IMR-90 (cell line): ENCODE data around the gene RMC1.

ENCODE experiments used
- CEBPB ChIP-seq: IDR thresholded peaks from 2 replicates; pipeline ENCODE4 v1.6.1; 2012; ENCODE audit warnings: low read depth, low read length, improper control_type of control experiment
- MAFK ChIP-seq: IDR thresholded peaks from 2 replicates; pipeline ENCODE4 v1.6.1; 2012; ENCODE audit warnings: low read depth, low read length, improper control_type of control experiment
- POLR2A ChIP-seq: IDR thresholded peaks from 2 replicates; pipeline ENCODE4 v1.6.1; 2012; ENCODE audit warnings: mild to moderate bottlenecking, low read depth, low read length
- RAD21 ChIP-seq: IDR thresholded peaks from 2 replicates; pipeline ENCODE4 v1.6.1; 2012; ENCODE audit warnings: low read length, improper control_type of control experiment
- USF2 ChIP-seq: fragments of 150-350 bp; IDR thresholded peaks from 2 replicates; pipeline ENCODE4 v1.6.1; 2017; ENCODE audit warnings: mild to moderate bottlenecking, antibody characterized with exemption, low read length, low read depth
- TF ChIP-seq, protein P1 (sequence below): conservative IDR thresholded peaks from 2 replicates; pipeline ENCODE4 v1.5.1; 2012; ENCODE audit warnings: mild to moderate bottlenecking, low read depth, low read length, improper control_type of control experiment

DNA sequence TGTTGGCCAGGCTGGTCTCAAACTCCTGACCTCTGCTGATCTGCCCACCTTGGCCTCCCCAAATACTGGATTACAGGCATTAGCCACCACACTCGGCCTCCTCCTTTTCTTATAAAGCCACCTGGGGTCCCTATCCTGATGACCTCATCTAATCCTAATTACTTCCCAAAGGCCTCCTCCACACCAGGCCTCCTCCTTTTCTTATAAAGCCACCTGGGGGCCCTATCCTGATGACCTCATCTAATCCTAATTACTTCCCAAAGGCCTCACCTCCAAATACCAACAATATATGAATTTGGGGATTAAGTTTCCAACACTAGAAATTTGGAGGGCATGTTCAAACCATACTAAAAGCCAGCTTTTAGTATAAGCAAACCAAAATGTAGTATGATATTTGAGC, 9.7 kb upstream of the RMC1 start:
- TF ChIP-seq, protein P1, sequence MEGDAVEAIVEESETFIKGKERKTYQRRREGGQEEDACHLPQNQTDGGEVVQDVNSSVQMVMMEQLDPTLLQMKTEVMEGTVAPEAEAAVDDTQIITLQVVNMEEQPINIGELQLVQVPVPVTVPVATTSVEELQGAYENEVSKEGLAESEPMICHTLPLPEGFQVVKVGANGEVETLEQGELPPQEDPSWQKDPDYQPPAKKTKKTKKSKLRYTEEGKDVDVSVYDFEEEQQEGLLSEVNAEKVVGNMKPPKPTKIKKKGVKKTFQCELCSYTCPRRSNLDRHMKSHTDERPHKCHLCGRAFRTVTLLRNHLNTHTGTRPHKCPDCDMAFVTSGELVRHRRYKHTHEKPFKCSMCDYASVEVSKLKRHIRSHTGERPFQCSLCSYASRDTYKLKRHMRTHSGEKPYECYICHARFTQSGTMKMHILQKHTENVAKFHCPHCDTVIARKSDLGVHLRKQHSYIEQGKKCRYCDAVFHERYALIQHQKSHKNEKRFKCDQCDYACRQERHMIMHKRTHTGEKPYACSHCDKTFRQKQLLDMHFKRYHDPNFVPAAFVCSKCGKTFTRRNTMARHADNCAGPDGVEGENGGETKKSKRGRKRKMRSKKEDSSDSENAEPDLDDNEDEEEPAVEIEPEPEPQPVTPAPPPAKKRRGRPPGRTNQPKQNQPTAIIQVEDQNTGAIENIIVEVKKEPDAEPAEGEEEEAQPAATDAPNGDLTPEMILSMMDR, result no peak
- TF ChIP-seq MAFK (no peak), POLR2A (no peak), CEBPB (no peak), USF2 (no peak), RAD21 (no peak)
